ENCODE results near the gene KIF12. TPM values are rescaled to one million over a fixed set of nuclear protein-coding genes. Genes with fewer than 3 reads are reported as not detected.
"Not testable (repeated sequence)": the region's sequence is repeated elsewhere in the genome, so short reads cannot be mapped to it uniquely, and the experiment has no call there.

The KIF12 gene
- total RNA-seq, 4 donors from 2014 or later, result 0.53 to 5.3 (median 1.9) TPM

DNA sequence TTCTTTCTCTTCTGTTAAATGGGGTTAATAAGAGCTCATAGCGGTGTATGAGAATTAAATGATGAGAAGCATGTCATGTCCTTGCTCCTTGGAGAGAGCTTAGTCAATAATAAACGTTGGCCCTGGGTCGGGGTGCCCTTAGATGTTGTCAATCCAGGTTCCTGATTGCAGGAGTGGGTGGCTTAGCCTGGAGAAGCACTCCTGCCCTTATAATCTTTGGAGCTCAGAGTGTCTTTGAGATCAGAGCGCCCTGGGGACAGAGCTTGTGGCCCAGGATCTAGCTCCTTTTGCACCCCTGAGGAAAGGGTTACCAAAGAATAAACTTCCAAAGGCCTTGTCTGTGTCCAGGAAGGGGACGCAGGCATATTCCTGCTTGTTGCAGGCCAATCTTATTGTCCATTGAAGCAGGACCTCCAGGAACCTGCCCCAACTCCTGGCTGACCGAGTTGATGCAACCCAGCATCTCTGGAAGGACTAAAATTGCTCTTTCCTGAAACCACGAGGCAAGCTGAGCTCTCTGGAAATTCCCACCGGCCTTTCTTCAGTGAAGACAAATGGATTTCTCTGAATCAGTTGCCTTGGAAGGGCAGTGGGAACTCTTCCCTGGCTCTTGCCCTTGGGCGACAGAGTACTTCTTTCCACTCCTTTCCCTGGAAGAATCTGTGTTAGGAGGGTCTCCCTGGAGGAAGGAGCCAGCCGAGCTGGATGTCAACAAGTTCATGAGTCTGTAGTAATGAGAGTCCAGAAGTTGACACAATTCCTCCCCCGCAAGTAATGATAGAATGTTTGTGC lies 14.6 kb downstream of the KIF12 start:
- WGBS, 2 donors, result 82 to 85% methylated on average over 11 of the region's 11 CpGs
- H3K4me3 ChIP-seq (ENCODE audit: low read depth, poor library complexity, severe bottlenecking), result no peak overlapping the region
- intact Hi-C loops (cut with DNase I; ENCODE audit: low total_unique reads), result loop anchor here (10.0 kb wide), 1 partner anchor 210 kb away; no protein-coding TSS in a partner anchor
- peak in 1 of 2 donors; percentile 70 for DNase-seq (ENCODE audit: low spot score in 2 of 2)
- TF ChIP-seq, protein P1, sequence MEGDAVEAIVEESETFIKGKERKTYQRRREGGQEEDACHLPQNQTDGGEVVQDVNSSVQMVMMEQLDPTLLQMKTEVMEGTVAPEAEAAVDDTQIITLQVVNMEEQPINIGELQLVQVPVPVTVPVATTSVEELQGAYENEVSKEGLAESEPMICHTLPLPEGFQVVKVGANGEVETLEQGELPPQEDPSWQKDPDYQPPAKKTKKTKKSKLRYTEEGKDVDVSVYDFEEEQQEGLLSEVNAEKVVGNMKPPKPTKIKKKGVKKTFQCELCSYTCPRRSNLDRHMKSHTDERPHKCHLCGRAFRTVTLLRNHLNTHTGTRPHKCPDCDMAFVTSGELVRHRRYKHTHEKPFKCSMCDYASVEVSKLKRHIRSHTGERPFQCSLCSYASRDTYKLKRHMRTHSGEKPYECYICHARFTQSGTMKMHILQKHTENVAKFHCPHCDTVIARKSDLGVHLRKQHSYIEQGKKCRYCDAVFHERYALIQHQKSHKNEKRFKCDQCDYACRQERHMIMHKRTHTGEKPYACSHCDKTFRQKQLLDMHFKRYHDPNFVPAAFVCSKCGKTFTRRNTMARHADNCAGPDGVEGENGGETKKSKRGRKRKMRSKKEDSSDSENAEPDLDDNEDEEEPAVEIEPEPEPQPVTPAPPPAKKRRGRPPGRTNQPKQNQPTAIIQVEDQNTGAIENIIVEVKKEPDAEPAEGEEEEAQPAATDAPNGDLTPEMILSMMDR (IDR thresholded peaks at IDR 0.05), result no peak
- no peak for TF ChIP-seq POLR2A (IDR thresholded peaks at IDR 0.05)

DNA sequence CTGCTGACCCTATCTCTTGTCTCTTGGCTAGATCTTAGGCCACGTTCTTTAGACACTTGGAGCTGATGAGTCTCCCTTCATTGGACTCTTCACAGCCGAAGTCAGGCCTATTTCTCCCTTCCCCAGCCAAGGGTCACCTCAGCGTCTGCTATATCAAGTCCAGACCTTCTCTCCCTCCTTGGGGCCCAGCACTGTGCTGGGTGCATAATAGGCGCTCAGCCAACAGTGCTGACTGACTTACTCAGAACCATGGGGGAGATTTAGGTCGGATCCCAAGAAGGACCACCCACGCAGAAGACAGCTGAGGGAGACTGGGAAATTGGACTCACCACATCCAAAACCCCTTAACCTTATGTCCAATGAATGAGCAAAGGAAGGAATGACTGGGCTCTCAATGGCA lies 15.4 kb downstream of the KIF12 start:
- 92 to 94% methylated on average over 6 of the region's 6 CpGs for WGBS, 2 donors
- H3K4me3 ChIP-seq (ENCODE audit: low read depth, poor library complexity, severe bottlenecking), result no peak overlapping the region
- DNase-seq (ENCODE audit: low spot score in 2 of 2), result peak in 1 of 2 donors; percentile 68
- intact Hi-C loops (cut with DNase I; ENCODE audit: low total_unique reads), result loop anchor here (10.0 kb wide), 1 partner anchor 211 kb away; no protein-coding TSS in a partner anchor
- TF ChIP-seq, protein P1 (IDR thresholded peaks at IDR 0.05), result no peak
- no peak for TF ChIP-seq POLR2A (IDR thresholded peaks at IDR 0.05)

DNA sequence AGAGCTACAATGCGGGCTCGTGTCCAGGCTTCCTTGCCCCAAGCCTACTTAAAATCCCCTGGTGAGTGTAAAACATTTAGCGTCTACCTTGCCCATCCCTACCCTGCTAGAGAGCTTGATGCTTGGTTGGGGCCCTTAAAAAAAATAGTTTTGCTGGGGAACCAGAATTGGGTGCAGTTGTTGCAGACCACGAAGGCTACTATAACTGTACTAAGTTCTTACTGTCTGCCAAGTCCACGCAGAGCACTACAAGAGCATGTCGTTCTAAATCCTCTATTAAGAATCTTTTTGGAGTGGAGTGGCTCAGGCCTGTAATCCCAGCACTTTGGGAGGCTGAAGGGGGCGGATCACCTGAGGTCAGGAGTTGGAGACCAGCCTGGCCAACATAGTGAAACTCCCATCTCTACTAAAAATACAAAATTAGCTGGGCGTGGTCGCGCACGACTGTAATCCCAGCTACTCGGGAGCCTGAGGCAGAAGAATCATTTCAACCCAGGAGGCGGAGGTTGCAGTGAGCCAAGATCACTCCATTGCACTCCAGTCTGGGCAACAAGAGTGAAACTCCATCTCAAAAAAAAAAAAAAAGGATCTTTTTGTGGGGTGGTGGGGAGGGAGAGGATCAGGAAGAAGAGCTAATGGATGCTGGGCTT lies 16.2 kb downstream of the KIF12 start:
- WGBS, 2 donors, result 29 to 33% methylated on average over 13 of the region's 13 CpGs
- intact Hi-C loops (cut with DNase I; ENCODE audit: low total_unique reads), result loop anchor here (10.0 kb wide), 1 partner anchor 212 kb away; no protein-coding TSS in a partner anchor
- DNase-seq (ENCODE audit: low spot score in 2 of 2), result peak in 1 of 2 donors; percentile 34
- H3K4me3 ChIP-seq (ENCODE audit: low read depth, poor library complexity, severe bottlenecking), result not testable (repeated sequence)

DNA sequence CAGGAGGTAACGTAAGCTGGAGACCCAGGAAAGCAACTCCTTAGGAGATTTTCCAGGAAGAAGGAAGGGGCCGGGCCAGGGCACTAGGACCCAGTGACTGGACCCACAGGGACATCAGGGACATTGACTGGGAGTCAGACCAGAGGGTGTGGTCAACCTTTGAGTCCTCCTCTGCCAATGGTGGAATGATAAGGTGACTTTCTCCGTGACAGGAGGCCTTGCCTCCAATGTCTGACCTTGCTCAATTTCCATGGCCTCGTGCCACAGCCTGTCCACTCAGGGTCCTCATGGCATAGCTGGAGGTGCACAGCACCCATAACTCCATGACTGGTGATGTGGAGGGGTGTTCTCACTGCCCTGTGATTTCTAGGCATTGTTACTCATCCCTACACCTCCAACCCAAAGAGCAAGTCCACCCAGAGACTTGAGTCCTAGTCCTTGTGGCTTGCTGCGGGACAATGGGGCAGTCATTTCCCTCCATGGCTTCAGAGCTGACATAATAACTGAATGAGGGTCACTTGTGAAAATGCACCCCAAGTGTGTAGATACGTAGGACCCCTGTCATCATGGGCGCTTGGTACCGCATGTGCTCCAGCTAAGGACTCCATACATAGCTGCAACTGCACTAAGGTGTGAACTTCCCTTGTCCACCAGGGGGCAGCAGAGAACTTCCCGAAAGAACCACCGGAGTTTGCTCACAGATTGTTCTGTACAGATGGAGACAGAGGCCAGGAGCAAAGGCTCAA lies 16.9 kb downstream of the KIF12 start:
- intact Hi-C loops (cut with DNase I; ENCODE audit: low total_unique reads), result loop anchor here (10.0 kb wide), 1 partner anchor 213 kb away; no protein-coding TSS in a partner anchor
- 50 to 52% methylated on average over 10 of the region's 10 CpGs for WGBS, 2 donors
- DNase-seq (ENCODE audit: low spot score in 2 of 2), result peak; percentile 90 to 97
- H3K4me3 ChIP-seq (ENCODE audit: low read depth, poor library complexity, severe bottlenecking), result no peak overlapping the region
- TF ChIP-seq, protein P1 (IDR thresholded peaks at IDR 0.05), result peak in 1 of 3 donors; percentile 83
- TF ChIP-seq POLR2A (IDR thresholded peaks at IDR 0.05), result no peak

DNA sequence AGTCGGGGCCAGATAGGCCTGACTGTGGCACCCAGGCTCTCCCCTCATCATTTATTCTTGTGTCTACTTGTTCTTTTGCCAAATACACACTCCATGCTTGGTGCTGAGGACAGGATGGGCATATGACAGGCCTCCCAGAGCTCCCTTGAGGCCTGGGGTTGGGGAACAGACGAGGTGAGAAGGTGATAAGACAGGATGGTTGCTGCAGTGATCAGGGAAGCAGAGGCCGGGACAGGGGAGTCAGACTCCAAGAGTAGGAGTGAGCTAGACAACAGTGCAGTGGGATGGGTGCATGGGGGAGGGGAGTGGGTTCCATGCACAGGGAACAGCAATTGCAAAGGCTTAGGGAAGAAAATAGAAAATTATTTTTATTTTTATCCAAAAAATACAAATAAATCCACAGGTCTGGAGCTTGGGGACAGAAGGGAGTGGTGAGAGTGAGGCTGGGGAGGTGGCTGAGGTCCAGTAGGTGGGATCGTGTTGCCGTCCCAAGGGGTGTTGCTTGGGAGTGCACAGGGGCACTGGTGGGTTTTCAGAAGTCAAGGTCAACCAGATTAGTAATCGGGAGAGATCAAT lies 17.6 kb downstream of the KIF12 start:
- intact Hi-C loops (cut with DNase I; ENCODE audit: low total_unique reads), result loop anchor here (10.0 kb wide), 1 partner anchor 213 kb away; no protein-coding TSS in a partner anchor
- WGBS, 2 donors, result 89 to 92% methylated on average over 6 of the region's 6 CpGs
- no peak for TF ChIP-seq POLR2A (IDR thresholded peaks at IDR 0.05)
- TF ChIP-seq, protein P1 (IDR thresholded peaks at IDR 0.05), result no peak
- H3K4me3 ChIP-seq (ENCODE audit: low read depth, poor library complexity, severe bottlenecking), result no peak overlapping the region
- DNase-seq (ENCODE audit: low spot score in 2 of 2), result peak in 1 of 2 donors; percentile 83

Data from lower leg skin (tissue), 4 donors.